Endothelial cell of hepatic sinusoid (primary cell): ENCODE results near the gene PPP1R17.

Source experiments
- in situ Hi-C: cut with HindIII; loops from 2 replicates; pipeline ENCODE4 v1.10.0; 2017; ENCODE audit warnings: low sequenced_read_pairs

The PPP1R17 gene

GRCh38 chr7:31687024-31687748, at the start of gene PPP1R17:
Gene PPP1R17 (plus strand): TSS chr7:31687215. CDS start chr7:31692442, 5,227 bp downstream.
- in situ Hi-C loops, result no loop called here

- in situ Hi-C loops, result no loop called here
These were observed 46.6 kb upstream of the PPP1R17 start for GRCh38 chr7:31640381-31640780.

GRCh38 chr7:31642681-31643115, 44.3 kb upstream of the PPP1R17 start:
- in situ Hi-C loops, result no loop called here

- in situ Hi-C loops, result no loop called here
These were observed 40.1 kb upstream of the PPP1R17 start for GRCh38 chr7:31646942-31647341.

- in situ Hi-C loops, result no loop called here
These were observed 39.5 kb upstream of the PPP1R17 start for GRCh38 chr7:31647511-31647910.

GRCh38 chr7:31648288-31648687, 38.7 kb upstream of the PPP1R17 start:
- in situ Hi-C loops, result no loop called here

GRCh38 chr7:31648880-31649279, 38.1 kb upstream of the PPP1R17 start:
- in situ Hi-C loops, result no loop called here

GRCh38 chr7:31651234-31652062, 35.6 kb upstream of the PPP1R17 start:
- in situ Hi-C loops, result no loop called here

- in situ Hi-C loops, result no loop called here
These were observed 35.0 kb upstream of the PPP1R17 start for GRCh38 chr7:31652063-31652326.

- in situ Hi-C loops, result no loop called here
These were observed 23.9 kb upstream of the PPP1R17 start for GRCh38 chr7:31663072-31663471.

GRCh38 chr7:31664890-31665289, 22.1 kb upstream of the PPP1R17 start:
- in situ Hi-C loops, result no loop called here

GRCh38 chr7:31665546-31665945, 21.5 kb upstream of the PPP1R17 start:
- in situ Hi-C loops, result no loop called here

- in situ Hi-C loops, result no loop called here
These were observed 17.6 kb upstream of the PPP1R17 start for GRCh38 chr7:31669461-31669860.

GRCh38 chr7:31679574-31680305, 7.3 kb upstream of the PPP1R17 start:
- in situ Hi-C loops, result no loop called here

GRCh38 chr7:31683445-31684225, 3.4 kb upstream of the PPP1R17 start:
- in situ Hi-C loops, result no loop called here

GRCh38 chr7:31688372-31688771, 1.4 kb downstream of the PPP1R17 start:
- in situ Hi-C loops, result no loop called here

GRCh38 chr7:31688996-31689395, 2.0 kb downstream of the PPP1R17 start:
- in situ Hi-C loops, result no loop called here

GRCh38 chr7:31690935-31691334, 3.9 kb downstream of the PPP1R17 start:
- in situ Hi-C loops, result no loop called here

GRCh38 chr7:31692451-31692850, 5.4 kb downstream of the PPP1R17 start:
- in situ Hi-C loops, result no loop called here

- in situ Hi-C loops, result no loop called here
These were observed 5.9 kb downstream of the PPP1R17 start for GRCh38 chr7:31692871-31693270.
